Neural cell (in vitro differentiated cells): ENCODE measurements around the gene DCAF7. TPM values are rescaled to one million over a fixed set of nuclear protein-coding genes. Genes with fewer than 3 reads are reported as not detected.

Experiments used
- H2AFZ ChIP-seq: fragments of 200-600, 300-800 bp; sonication (generic), shearing (Covaris generic); 2 replicates; pipeline ENCODE4 v1.6.0; 2014; ENCODE audit warnings: low read depth, mild to moderate bottlenecking, antibody characterized with exemption, low read length, moderate library complexity
- H3F3A ChIP-seq: fragments of 200-600 bp; shearing (Covaris generic); 2 replicates; pipeline ENCODE4 v1.6.1; 2016; ENCODE audit warnings: mild to moderate bottlenecking, moderate library complexity, mixed read lengths, antibody characterized with exemption, low read length; ENCODE audit not compliant: insufficient read depth, poor library complexity, severe bottlenecking
- H3K27ac ChIP-seq: fragments of 200-600, 300-800 bp; sonication (generic), shearing (Covaris generic); 2 replicates; pipeline ENCODE4 v1.5.1; 2014; ENCODE audit warnings: mild to moderate bottlenecking, low read length, moderate library complexity
- H3K27me3 ChIP-seq: fragments of 300-800, 200-600 bp; sonication (generic), shearing (Covaris generic); 2 replicates; pipeline ENCODE4 v1.6.0; 2014; ENCODE audit warnings: mild to moderate bottlenecking, low read depth, low read length, moderate library complexity; ENCODE audit not compliant: insufficient read depth
- H3K36me3 ChIP-seq: fragments of 300-800, 200-600 bp; sonication (generic), shearing (Covaris generic); 2 replicates; pipeline ENCODE4 v1.5.1; 2014; ENCODE audit warnings: mild to moderate bottlenecking, antibody characterized with exemption, low read length, moderate library complexity; ENCODE audit not compliant: insufficient read depth
- H3K4me2 ChIP-seq: fragments of 300-800, 200-600 bp; sonication (generic), shearing (Covaris generic); 2 replicates; pipeline ENCODE4 v1.6.0; 2014; ENCODE audit warnings: mild to moderate bottlenecking, low read length
- H3K4me3 ChIP-seq: fragments of 300-800, 200-600 bp; sonication (generic), shearing (Covaris generic); 2 replicates; pipeline ENCODE4 v1.5.1; 2014; ENCODE audit warnings: mild to moderate bottlenecking, low read length, moderate library complexity
- H3K79me2 ChIP-seq: fragments of 200-600 bp; shearing (Covaris generic); replicated peaks from 2 replicates; pipeline ENCODE4 v1.6.0; 2014; ENCODE audit warnings: mild to moderate bottlenecking, low read length, moderate library complexity; ENCODE audit not compliant: insufficient read depth
- H3K9ac ChIP-seq: fragments of 300-800, 200-600 bp; sonication (generic), shearing (Covaris generic); 2 replicates; pipeline ENCODE4 v1.6.1; 2016; ENCODE audit warnings: mild to moderate bottlenecking, low read length, mixed read lengths
- H3K9me2 ChIP-seq: fragments of 200-600 bp; shearing (Covaris generic); 2 replicates; pipeline ENCODE4 v1.6.1; 2016; ENCODE audit warnings: mild to moderate bottlenecking, low read length, mixed read lengths; ENCODE audit not compliant: insufficient read depth
- H3K9me3 ChIP-seq: fragments of 200-600, 300-800 bp; sonication (generic), shearing (Covaris generic); 2 replicates; pipeline ENCODE4 v1.6.1; 2016; ENCODE audit warnings: mild to moderate bottlenecking, mixed run types, low read length, moderate library complexity, mixed read lengths
- H4K20me1 ChIP-seq: fragments of 200-600 bp; shearing (Covaris generic); 2 replicates; pipeline ENCODE4 v1.6.1; 2016; ENCODE audit warnings: mild to moderate bottlenecking, mixed run types; ENCODE audit not compliant: insufficient read depth
- CTCF ChIP-seq: fragments of 450-650 bp; IDR thresholded peaks from 2 replicates; pipeline ENCODE4 v1.5.1; 2014; ENCODE audit warnings: antibody characterized with exemption, mild to moderate bottlenecking, moderate library complexity; ENCODE audit not compliant: poor library complexity, severe bottlenecking
- EP300 ChIP-seq: fragments of 450-650 bp; conservative IDR thresholded peaks from 2 replicates; pipeline ENCODE4 v1.6.1; 2014; ENCODE audit warnings: antibody characterized with exemption, mild to moderate bottlenecking, moderate library complexity; ENCODE audit not compliant: poor library complexity, severe bottlenecking
- EZH2 ChIP-seq: fragments of 200-600, 300-800 bp; shearing (Covaris generic), sonication (generic); IDR thresholded peaks from 2 replicates; pipeline ENCODE4 v1.6.1; 2014; ENCODE audit warnings: antibody characterized with exemption, low read length, borderline replicate concordance, mild to moderate bottlenecking; ENCODE audit not compliant: insufficient read depth, poor library complexity, severe bottlenecking
- MXI1 ChIP-seq: fragments of 450-650 bp; conservative IDR thresholded peaks from 2 replicates; pipeline ENCODE4 v1.6.1; 2014; ENCODE audit warnings: antibody characterized with exemption, mild to moderate bottlenecking; ENCODE audit not compliant: poor library complexity, severe bottlenecking
- POLR2AphosphoS5 ChIP-seq: IDR thresholded peaks from 2 replicates; pipeline ENCODE4 v1.6.1; 2012
- RAD21 ChIP-seq: fragments of 450-650 bp; conservative IDR thresholded peaks from 2 replicates; pipeline ENCODE4 v1.6.1; 2014; ENCODE audit warnings: antibody characterized with exemption, mild to moderate bottlenecking, moderate library complexity
- REST ChIP-seq: IDR thresholded peaks from 2 replicates; pipeline ENCODE4 v1.6.1; 2012; ENCODE audit warnings: borderline replicate concordance
- SMC3 ChIP-seq: fragments of 450-650 bp; conservative IDR thresholded peaks from 2 replicates; pipeline ENCODE4 v1.6.1; 2014; ENCODE audit warnings: antibody characterized with exemption, mild to moderate bottlenecking, moderate library complexity; ENCODE audit not compliant: poor library complexity
- TAF1 ChIP-seq: IDR thresholded peaks from 2 replicates; pipeline ENCODE4 v1.6.1; 2012; ENCODE audit warnings: low read depth
- polyA plus RNA-seq: library from polyadenylated mRNA; depleted of rRNA; stranded (reverse); fragments of >200 nt; gene quantifications from 2 replicates; pipeline ENCODE4 v1.2.3, GENCODE V29; 2014

The DCAF7 gene
- polyA plus RNA-seq, 1 donor from 2014 or later: 35.3 TPM

- Histone ChIP-seq H3K9me3 (no peaks in the 10 kb centered on the region), H2AFZ (peak within 1 kb of the TSS; percentile 49), H3K27ac (no peak within 1 kb of the TSS), H3K9me2 (no peaks in the 10 kb centered on the region), H3K27me3 (no peaks in the 10 kb centered on the region), H3K4me2 (peak within 1 kb of the TSS; percentile 85), H3K36me3 (no peaks in the 10 kb centered on the region), H3F3A (no peaks in the 10 kb centered on the region), H3K79me2 (no peaks in the 10 kb centered on the region), H3K4me3 (peak within 1 kb of the TSS; percentile 97), H4K20me1 (no peaks in the 10 kb centered on the region), H3K9ac (peak within 1 kb of the TSS; percentile 80)
- TF ChIP-seq SMC3: peak; percentile 45
- peak; percentile 59 for TF ChIP-seq TAF1
- TF ChIP-seq POLR2AphosphoS5: peak; percentile 78
- TF ChIP-seq RAD21: peak; percentile 2
- no peak for TF ChIP-seq CTCF
- peak; percentile 53 for TF ChIP-seq REST
- TF ChIP-seq MXI1: peak; percentile 67
- no peak for TF ChIP-seq EZH2
- no peak for TF ChIP-seq EP300
Observed at GRCh38 chr17:63600569-63601438, 50.5 kb downstream of the DCAF7 start, which contains the start of gene TACO1. Gene TACO1 (plus strand): TSS chr17:63600895. CDS start chr17:63601084, 189 bp downstream.

GRCh38 chr17:63601439-63602371 is 51.4 kb downstream of the DCAF7 start:
- Histone ChIP-seq H3K27me3 (no peaks in the 10 kb centered on the region), H3K27ac (no peak overlapping the region)
- TF ChIP-seq MXI1: no peak
- no peak for TF ChIP-seq EP300
- no peak for TF ChIP-seq POLR2AphosphoS5
- TF ChIP-seq REST: no peak
- TF ChIP-seq EZH2: no peak
- TF ChIP-seq SMC3: no peak
- no peak for TF ChIP-seq CTCF
- TF ChIP-seq TAF1: no peak
- TF ChIP-seq RAD21: no peak

More at GRCh38 chr17:63601439-63602371, 51.4 kb downstream of the DCAF7 start:
- Histone ChIP-seq H3K9me3 (no peaks in the 10 kb centered on the region), H2AFZ (peak overlapping the region; percentile 49), H3K36me3 (no peaks in the 10 kb centered on the region), H3K9ac (peak overlapping the region; percentile 80), H3K4me2 (peak overlapping the region; percentile 85), H3K79me2 (no peaks in the 10 kb centered on the region), H3F3A (no peaks in the 10 kb centered on the region), H3K9me2 (no peaks in the 10 kb centered on the region), H4K20me1 (no peaks in the 10 kb centered on the region), H3K4me3 (peak overlapping the region; percentile 97)
